A673 (cell line): ENCODE measurements around the gene BLTP3A.

Experiments
- EZH2 ChIP-seq: fragments of 200-600 bp; sonication (generic); IDR thresholded peaks from 2 replicates; pipeline ENCODE4 v1.6.1; 2017; ENCODE audit warnings: borderline replicate concordance, low read depth, mild to moderate bottlenecking, mixed read lengths, antibody characterized with exemption, low read length; ENCODE audit not compliant: poor library complexity, severe bottlenecking
- TF ChIP-seq, protein P1 (sequence below): fragments of 300-800, 200-600 bp; sonication (generic); conservative IDR thresholded peaks from 2 replicates; pipeline ENCODE4 v1.5.1; 2017; ENCODE audit warnings: low read depth, mild to moderate bottlenecking, antibody characterized with exemption, low read length, moderate library complexity, mixed read lengths

DNA sequence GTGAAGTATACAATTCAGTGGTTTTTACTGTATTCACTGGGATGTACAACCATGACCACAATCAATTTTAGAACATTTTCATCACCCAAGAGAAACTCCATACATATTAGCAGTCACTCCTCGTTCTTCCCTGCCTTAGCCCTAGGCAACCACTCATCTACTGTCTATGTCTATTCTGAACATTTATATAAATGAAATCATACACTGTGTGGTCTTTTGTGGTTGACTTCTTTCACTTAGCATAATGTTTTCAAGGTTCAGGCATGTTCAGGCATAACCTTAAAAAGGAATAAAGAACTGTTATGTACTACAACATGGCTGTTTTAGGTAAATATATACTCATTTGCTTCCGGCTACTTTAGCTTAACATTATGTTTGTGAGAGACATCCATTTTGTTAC is 37.3 kb downstream of the BLTP3A start:
- TF ChIP-seq, protein P1, sequence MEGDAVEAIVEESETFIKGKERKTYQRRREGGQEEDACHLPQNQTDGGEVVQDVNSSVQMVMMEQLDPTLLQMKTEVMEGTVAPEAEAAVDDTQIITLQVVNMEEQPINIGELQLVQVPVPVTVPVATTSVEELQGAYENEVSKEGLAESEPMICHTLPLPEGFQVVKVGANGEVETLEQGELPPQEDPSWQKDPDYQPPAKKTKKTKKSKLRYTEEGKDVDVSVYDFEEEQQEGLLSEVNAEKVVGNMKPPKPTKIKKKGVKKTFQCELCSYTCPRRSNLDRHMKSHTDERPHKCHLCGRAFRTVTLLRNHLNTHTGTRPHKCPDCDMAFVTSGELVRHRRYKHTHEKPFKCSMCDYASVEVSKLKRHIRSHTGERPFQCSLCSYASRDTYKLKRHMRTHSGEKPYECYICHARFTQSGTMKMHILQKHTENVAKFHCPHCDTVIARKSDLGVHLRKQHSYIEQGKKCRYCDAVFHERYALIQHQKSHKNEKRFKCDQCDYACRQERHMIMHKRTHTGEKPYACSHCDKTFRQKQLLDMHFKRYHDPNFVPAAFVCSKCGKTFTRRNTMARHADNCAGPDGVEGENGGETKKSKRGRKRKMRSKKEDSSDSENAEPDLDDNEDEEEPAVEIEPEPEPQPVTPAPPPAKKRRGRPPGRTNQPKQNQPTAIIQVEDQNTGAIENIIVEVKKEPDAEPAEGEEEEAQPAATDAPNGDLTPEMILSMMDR = no peak
- no peak for TF ChIP-seq EZH2
